Stimulated activated CD8-positive, alpha-beta memory T cell treated with anti-CD3 and anti-CD28 coated beads, Interleukin-4, amount 100 ng/mL, for 48 hours (primary cell): ENCODE measurements around the gene CACNA1F.
"Not testable (repeated sequence)": the region's sequence is repeated elsewhere in the genome, so short reads cannot be mapped to it uniquely, and the experiment has no call there.

ENCODE experiments used
- DNase-seq: peaks from one replicate; pipeline ENCODE4 v3.0.0-alpha.2; 2020

The CACNA1F gene

DNA sequence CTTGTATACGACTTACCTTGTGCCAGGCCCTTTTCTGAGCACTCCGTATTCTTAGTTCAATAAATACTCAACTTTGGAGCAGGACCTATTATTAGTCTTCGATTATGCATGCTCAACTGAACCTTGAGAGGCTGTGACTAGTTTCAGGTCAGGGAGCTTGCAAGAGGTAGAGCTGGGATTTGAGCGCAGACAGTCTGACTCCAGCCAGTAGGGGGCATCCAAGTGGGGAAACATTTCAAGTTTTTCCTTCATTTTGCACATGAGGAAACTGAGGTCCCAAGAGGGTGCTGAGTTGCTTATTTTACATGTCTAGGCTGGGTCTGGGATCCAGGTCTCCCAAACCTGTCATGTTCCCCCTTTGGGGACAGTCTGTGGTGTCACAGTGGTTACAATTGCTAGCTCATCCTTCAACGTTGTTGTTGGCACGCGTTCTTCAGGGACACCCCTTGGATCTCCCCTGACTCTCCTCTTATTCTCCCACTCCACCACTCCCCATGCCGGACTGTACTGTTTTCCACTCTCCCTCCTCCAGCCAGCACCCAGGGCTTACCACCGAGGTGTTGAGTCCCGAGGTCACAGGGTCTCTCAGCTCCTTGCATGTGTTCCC lies 40.3 kb downstream of the CACNA1F start:
- DNase-seq: peak; percentile 59

DNA sequence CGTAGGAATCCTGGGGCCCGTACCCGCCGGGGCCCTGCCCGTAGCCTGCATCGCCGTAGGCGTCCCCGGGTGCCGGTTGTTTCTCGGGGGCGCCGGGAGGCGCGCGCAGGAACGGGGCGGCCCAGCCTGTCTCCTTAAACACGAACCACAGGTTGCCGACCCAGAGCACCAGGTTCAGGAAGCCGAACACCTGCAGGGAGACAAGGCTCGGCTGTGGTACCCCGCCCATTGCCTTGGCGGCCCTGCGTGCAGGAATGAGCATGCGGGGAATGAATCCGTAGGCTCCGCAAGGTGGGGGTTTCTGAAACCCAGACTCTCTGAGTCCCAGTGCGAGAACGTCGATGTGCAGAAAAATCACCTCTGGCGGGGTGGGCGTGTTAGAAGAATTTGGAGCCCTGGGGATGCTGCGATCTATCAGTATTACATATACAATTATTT lies 41.5 kb downstream of the CACNA1F start:
- no peak for DNase-seq

DNA sequence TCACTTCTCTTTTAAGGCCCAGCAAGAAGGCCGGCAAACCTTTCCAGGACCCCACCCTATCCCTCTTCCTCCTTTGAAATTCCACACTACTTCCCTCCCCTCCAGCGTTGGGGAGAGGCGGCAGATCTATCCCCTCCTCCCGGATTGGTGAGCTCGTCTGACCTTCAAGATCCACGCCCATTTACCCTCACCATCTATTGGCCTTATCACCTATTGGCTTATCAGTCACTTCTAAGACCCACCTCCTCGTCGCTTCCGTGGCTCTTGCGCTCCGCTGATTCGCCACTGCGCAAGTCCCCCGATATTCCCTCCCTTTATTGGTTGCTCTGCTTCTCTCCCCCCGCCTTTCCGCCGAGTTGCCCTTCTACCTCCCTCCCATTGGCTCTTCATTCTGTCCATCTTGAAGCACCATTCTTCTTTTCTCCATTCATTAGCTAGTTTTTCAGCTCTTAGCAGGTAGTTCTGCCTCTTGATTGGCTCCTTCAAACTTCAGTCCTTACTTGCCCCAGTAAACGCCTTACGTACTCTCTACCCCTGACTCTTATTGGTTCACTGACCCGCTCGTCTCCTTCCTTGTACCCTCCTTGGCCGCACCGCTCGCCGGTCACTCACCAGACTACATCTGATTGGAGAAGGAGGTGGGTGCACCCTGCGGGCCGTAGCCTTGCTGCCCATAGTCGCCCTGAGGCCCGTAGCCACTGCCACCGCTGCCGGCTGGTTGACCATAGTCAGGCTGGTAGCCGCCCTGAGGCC lies 42.1 kb downstream of the CACNA1F start:
- DNase-seq: peak; percentile 78

DNA sequence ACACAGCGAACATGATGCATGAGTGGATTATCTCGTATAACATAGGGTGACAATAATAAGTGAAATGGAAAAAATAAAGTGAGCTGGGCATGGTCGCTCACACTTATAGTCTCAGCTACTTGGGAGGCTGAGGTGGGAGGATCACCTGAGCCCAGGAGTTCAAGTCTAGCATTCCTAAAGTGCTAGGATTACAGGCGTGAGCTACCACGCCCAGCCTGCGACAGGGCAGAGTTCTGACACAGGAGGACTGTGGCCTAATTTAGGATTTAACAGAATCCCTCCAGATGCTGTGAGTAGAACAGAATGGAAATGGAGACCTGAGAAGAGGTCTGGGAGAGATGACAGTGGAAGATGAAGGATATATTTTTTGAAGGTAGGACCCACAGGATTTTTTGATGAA lies 43.5 kb downstream of the CACNA1F start:
- DNase-seq: no peak

GRCh38 chrX:49188468-49189076 lies 44.6 kb downstream of the CACNA1F start:
- DNase-seq: no peak

DNA sequence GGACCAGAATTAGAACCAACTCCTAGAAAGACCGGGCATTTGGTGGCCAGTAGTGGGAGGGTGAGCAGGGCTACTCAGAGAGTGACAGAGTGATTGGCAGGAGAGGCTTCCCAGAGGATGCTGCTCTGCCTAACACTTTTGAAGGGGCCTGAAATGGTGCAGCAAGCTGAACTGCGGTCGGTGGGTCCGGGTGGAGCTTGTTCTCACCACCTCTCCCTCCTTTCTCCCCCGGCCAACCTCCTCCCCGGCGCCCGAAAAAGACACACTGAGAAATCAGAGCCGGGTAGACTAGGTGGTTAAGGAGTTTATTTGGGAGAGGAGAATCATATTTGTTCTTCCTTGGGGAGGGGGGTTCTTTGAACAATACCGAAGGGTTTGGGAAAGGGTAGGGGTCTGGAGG lies 45.6 kb downstream of the CACNA1F start:
- no peak for DNase-seq

DNA sequence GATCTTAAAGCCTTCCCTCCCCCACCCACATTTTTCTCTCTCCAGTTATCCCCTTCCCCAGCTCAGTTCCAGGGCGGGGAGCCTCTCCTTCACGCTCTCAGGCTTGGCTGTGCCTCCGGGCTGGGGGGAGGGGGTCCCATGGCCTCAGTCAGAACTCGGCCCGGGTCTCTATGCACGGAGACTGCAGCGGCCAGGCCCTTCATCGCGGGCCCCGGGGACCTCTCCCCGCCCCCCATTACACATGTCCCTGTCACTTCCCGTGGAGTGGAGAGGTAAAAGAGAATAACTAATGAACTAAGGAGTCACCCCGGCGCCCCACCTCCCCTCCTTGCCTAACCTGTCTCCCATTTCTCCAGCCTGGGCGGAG lies 46.1 kb downstream of the CACNA1F start:
- no peak for DNase-seq

GRCh38 chrX:49186125-49187027 lies 46.8 kb downstream of the CACNA1F start, which contains the start of gene PRICKLE3:
Gene PRICKLE3 (minus strand): TSS chrX:49186373. CDS start chrX:49186297, 76 bp downstream.
- DNase-seq: peak; percentile 82

DNA sequence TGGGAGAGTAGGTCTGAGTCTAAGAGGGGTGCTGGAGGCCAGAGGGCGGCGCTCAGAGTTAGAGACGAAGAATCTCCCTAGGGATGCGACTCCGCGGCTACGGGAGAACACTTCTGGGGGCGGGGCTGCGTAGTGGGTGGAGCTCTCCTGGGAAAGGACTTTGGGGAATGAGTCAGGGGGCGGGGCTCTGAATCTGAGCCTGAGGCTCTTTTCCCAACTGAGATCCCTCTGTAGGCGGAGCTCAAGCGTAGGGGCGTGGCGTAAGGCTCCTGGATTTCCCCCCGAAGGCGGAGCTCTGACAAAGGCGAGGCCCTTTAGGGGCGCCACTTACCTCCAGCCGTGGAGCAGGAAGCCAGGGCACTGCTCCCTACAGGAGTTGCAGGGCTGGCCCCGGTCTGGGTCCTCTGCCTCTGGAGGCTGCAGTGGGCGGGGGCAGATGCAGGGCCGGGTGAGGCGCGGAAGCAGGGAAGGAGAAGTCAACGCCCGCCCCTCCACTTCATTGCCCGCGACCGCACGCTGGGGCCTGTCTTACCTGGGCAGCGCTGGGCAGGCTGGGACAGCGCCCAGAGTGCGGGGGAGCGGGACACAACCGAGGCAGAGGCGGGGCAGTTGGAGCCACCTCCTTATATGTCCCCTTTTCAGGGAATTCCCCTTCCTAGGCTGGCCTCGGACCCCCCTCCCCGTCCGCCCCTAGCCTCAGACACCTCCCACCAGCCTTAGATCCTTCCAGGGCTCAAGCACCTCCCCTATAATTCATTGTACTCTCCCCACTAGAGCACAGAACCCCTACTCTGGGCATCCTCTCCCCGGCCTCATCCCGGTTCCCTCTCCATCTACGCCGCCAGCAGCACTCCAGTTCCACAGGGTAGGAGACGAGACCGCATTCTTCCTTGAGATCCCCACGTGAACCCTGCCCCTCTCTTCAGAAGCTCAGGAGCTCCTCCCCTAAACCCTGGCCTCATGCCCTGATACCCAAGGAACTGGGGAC lies 48.6 kb downstream of the CACNA1F start:
- DNase-seq: peak; percentile 65

- DNase-seq: no peak
Measured at GRCh38 chrX:49183701-49184281, 49.3 kb downstream of the CACNA1F start.

DNA sequence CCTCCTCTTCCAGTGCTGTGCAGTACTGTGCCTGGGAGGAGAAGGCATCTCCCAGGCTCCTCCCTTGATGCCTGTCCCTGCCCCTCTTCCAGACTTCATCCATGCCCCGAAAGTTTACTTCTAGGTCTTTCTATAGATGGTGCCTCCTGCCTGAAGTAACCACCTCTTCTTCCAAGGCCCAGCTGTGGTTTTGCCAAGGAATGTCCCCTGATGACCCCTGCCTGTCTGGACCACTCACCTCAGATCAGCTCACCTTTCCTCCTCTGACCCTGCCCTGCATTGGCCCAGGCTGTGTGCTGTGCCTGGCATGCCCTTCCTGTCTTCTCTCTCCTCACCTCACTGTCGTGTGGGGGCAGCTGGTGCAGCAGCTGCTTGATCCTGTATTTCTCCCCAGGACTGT lies 53.8 kb downstream of the CACNA1F start:
- no peak for DNase-seq

- DNase-seq: no peak
Measured at GRCh38 chrX:49178537-49178936, 54.6 kb downstream of the CACNA1F start.

GRCh38 chrX:49177873-49178480 lies 55.2 kb downstream of the CACNA1F start:
- no peak for DNase-seq

GRCh38 chrX:49177338-49177833 lies 55.8 kb downstream of the CACNA1F start:
- DNase-seq: no peak

DNA sequence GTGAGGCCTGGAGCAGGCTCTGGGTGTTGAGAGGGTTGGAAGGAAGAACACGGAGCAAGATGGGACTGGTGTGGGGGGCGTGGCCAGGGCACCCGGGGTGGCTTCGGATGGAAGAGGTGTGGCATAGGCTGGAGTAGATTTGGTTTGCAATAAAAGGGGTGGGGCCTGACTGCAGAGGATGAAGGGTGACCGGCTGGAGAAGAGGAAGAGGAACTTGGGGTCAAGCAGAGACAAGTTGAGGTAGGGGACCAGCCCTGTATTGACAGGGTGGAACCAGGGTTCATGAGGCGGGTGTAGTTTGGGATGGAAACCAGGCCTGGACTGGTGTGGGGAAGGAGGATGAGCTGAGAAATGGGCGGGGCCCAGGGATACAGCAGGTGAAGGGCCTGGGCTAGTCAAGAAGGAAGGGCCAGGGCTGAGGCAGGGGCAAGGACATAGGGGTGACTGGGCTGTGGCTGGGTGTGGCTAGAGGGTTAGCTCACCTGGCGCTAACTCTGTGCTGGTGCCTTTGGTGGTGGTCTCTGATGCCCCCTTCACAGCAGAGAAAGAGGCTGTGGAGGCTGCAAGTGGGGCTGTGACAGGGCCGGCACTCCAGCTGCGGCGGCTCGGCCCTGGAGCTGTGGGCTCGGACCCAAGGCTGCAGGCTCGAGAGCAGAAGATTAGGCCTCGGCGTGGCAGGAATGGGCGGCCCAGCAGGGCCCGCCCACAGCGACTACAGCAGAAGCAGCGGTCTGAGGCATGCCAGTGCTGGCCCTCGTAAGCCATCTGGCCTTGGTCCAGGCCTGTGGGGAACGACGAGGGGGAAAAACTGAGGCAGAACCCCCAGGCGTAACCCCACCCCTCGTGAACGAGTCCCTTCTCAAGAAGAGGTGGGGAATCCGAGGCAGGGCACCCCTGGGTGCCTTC lies 56.5 kb downstream of the CACNA1F start:
- DNase-seq: no peak

- no peak for DNase-seq
Measured at GRCh38 chrX:49175435-49176274, 57.5 kb downstream of the CACNA1F start.

DNA sequence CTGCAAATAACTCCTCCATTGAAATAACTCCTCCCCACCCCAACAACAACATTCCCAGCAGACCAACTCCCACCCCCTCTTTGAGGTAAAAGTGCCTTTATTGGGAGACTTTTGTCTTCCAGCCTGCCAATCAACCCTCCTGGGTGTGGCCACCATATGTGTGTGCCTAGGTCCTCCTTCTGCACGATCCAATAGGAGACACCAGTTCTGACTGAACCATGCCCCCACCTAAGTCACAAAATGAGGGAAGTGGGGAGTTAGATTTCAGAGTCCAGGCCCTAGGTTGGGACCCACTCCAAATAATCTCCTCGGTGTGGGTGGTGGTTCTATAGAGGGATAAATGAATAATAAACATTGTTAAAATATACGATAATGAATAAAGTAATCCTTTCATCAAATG lies 58.4 kb downstream of the CACNA1F start:
- DNase-seq: no peak

DNA sequence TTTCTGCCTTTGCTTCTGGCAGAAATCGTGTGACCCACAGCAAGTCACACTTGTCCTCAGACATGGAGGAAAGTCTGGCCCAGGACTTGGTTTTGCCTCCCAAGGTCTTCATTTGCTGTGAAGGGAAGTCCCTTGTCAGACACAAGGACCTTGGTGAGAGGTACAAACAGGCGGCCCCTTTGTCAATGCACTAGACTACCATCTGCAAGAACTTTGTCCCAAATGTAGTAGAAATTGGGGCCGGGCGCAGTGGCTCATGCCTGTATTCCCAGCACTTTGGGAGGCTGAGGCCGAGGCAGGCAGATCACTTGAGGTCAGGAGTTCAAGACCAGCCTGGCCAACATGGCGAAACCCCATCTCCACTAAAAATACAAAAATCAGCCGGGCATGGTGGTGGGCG lies 59.6 kb downstream of the CACNA1F start:
- not testable (repeated sequence) for DNase-seq
